Suppressor macrophage (primary cell): ENCODE data around the gene CTNNB1.
"Not testable (repeated sequence)": the region's sequence is repeated elsewhere in the genome, so short reads cannot be mapped to it uniquely, and the experiment has no call there.

Experiments used
- DNase-seq, 4 experiments: peaks; one replicate each; pipeline ENCODE4 v3.0.0-alpha.2; 2020 to 2022

Gene CTNNB1

GRCh38 chr3:41259449-41260062 is 60.3 kb downstream of the CTNNB1 start:
- no peak for DNase-seq

GRCh38 chr3:41260063-41260450 is 60.8 kb downstream of the CTNNB1 start:
- DNase-seq, result no peak

GRCh38 chr3:41265011-41265545 is 65.8 kb downstream of the CTNNB1 start:
- DNase-seq, result no peak

- no peak for DNase-seq
Observed at GRCh38 chr3:41265823-41266273, 66.5 kb downstream of the CTNNB1 start.

GRCh38 chr3:41267975-41268640 is 68.8 kb downstream of the CTNNB1 start:
- DNase-seq, result peak; percentile 32 to 67 (median 44)

GRCh38 chr3:41272667-41273066 is 73.4 kb downstream of the CTNNB1 start:
- DNase-seq, result no peak

GRCh38 chr3:41274944-41275668 is 75.8 kb downstream of the CTNNB1 start:
- DNase-seq, result peak in 1 of 4 experiments; percentile 2

- DNase-seq, result no peak
Observed at GRCh38 chr3:41276191-41276590, 76.9 kb downstream of the CTNNB1 start.

- no peak for DNase-seq
Observed at GRCh38 chr3:41277790-41278465, 78.6 kb downstream of the CTNNB1 start.

- not testable (repeated sequence) for DNase-seq
Observed at GRCh38 chr3:41284934-41285333, 85.6 kb downstream of the CTNNB1 start.

GRCh38 chr3:41286305-41286704 is 87.0 kb downstream of the CTNNB1 start:
- no peak for DNase-seq

GRCh38 chr3:41288785-41289184 is 89.5 kb downstream of the CTNNB1 start:
- no peak for DNase-seq
